Measurements from ENCODE around the gene CSNK2A1.

DNA sequence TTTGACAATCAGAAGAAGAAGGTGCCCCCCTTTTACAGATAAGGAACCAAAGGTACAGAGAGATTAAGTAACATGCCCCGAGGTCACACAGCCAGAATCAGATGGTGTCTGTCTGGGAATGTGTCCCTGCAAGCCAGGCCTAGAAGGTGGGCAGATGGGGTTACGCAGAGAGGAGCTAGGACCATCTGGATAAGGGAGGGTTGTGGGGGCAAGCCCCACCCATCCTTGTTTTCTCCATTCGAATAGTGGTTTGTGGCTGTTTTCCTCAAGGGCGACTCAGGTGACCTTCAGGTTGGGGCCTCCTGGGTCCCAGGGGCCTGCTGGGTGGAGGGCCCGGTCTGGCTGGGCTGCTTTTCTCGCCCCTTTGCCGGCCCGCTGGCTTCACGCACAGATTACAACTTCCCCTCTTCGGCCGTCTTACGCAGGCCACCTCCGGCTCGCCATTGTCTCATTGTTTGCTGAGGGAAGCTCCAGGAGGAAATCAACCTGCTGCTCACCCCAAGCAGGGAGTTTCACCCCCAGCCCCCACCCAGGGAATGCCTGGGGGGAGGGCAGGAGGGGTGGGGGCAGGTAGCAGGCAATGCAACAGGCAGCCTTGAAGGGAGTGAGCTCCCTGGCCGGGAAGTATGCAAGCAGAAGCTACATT, 30.8 kb upstream of the CSNK2A1 start:
- no peak for TF ChIP-seq POLR2AphosphoS5 (IDR thresholded peaks at IDR 0.05; ENCODE audit: borderline replicate concordance, low read depth, low read length)
- no peak for TF ChIP-seq EZH2 (IDR thresholded peaks at IDR 0.05)
- no peak for TF ChIP-seq FOXP2 (optimal IDR thresholded peaks at IDR 0.05; ENCODE audit: control extremely low read depth, extremely low read length, insufficient read depth)

Data from SK-N-MC (cell line).